AG10803 (cell line): ENCODE results near the gene TMEM125.
A peak's percentile ranks its signal among the peaks of the same experiment; 100 is the strongest.

ENCODE experiments used
- DNase-seq: peaks from one replicate; pipeline ENCODE4 v3.0.0; 2010; ENCODE audit warnings: low read depth
- H3K4me3 ChIP-seq: 2 replicates; pipeline ENCODE4 v1.5.1; 2011; ENCODE audit warnings: mild to moderate bottlenecking, low read length, control low read depth
- TF ChIP-seq, protein P1 (sequence below): conservative IDR thresholded peaks from 2 replicates; pipeline ENCODE4 v1.5.1; 2011; ENCODE audit warnings: mild to moderate bottlenecking, low read length, control low read depth, inconsistent platforms

TMEM125 gene

DNA sequence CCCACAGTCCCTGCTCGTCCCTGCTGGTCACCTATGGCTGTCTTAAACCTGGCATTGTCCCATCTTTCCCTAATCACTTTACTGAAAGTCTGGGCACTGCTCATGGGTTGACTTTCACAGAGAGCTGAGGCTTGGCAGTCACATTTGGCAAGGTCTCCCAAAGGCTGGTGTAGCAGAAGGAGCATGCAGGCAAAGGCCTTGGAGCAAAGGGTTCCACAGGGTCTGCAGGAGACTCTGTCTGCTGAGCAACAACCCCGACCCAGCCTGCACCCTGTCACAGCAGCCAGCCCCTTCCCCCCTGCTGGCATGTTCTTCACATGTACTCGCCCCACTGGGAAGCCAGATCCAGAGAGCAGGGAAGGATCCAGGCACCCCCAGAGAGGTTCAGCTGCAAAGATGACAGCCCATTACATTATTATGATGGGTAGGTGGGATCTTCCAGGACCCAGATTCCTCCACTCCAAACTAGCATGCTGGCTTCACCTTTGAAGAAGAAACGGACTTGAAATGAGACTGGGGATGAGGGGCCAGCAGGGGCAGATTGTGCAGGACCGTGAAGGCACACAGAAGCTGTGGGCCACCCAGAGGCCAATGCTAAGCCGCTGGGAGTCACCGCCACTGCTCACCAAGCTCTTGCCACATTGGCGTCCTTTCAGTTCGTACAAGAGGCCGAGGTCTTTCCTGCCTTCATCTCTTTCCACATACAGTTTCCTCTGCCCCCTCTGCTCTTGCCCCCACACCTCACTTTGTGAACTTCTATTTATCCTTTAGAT is 14.2 kb upstream of the TMEM125 start:
- H3K4me3 ChIP-seq, result no peak overlapping the region
- TF ChIP-seq, protein P1, sequence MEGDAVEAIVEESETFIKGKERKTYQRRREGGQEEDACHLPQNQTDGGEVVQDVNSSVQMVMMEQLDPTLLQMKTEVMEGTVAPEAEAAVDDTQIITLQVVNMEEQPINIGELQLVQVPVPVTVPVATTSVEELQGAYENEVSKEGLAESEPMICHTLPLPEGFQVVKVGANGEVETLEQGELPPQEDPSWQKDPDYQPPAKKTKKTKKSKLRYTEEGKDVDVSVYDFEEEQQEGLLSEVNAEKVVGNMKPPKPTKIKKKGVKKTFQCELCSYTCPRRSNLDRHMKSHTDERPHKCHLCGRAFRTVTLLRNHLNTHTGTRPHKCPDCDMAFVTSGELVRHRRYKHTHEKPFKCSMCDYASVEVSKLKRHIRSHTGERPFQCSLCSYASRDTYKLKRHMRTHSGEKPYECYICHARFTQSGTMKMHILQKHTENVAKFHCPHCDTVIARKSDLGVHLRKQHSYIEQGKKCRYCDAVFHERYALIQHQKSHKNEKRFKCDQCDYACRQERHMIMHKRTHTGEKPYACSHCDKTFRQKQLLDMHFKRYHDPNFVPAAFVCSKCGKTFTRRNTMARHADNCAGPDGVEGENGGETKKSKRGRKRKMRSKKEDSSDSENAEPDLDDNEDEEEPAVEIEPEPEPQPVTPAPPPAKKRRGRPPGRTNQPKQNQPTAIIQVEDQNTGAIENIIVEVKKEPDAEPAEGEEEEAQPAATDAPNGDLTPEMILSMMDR, result no peak
- no peak for DNase-seq

DNA sequence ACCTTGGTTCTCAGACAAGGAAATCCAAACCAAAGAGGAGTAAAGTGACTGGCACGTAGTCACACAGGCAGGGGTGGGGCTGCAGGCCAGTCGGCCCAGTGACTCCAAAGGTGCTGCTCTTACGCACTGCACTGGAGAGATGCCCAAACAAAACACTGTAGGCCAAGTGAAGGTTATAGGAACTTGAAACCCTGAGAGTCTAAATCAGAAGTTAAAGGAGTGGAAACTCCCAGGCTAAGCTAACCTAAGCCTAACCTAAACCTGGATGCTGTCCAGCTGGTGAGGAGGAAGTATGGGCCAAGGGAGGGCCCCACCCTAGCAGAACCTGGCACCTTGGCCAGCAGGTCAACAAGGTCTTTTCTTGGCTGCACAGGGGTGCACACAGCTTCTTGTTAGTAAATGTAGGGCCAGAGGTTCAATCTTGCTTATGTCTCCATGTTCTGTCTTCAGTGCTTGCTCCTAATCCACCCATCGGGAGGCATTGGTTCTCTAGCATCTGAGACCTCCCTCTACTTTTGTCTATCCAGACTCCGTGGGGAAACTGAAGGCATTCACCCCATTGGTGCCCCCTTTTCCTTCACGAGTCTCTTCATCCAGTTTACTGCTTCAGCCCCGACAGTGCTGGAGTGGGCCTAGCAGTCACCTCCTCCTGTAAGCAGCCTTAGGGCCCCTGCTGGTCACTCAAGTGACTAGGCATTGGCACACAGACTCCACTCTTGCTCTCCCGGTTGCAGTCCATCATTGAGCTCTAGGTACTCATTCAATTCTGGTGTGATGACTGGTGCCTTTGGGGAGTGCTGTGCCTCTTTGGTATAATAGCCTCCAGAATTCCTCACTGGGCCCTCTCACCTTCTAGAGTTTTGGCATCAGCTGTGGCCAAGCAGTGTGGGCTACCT is 12.9 kb upstream of the TMEM125 start:
- no peak overlapping the region for H3K4me3 ChIP-seq
- TF ChIP-seq, protein P1, result no peak
- no peak for DNase-seq

DNA sequence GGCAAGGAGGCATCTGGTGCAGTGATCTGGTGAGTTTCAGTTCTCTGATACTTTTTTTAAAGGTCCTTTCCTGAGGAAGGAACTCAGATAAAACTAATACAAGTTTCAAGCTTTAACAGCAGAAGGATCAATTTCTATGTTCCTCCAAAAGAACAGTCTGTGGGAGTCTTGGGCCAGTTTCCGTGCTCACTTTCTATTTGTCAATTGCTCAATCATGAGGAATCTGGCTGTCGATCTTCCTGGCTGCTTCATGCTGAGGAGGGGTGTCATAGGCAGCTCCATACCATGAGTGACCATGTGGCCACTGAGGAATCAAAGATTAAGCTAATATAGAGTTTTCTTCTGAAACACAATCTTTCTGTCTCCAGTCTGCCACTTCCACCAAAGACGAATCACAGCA is 11.4 kb upstream of the TMEM125 start:
- TF ChIP-seq, protein P1, result no peak
- H3K4me3 ChIP-seq, result no peak overlapping the region
- no peak for DNase-seq

DNA sequence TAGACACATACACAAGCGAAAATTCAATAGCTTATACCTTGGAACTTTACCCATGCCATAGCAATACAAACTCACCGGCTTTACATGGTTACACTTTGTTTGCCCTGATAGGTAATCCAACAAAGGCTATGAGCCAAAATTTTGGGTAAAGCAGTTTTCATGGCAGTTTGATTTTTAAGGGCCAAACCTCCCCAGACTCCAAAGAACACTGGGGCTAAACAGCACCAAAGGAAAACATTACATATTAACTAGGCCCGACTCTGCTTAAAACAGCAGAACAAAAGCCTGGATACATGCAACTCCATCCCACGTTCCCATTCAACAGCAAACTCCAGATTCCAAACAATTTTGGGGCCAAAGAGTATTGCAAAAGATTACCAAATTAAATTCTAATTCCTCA is 4.4 kb upstream of the TMEM125 start:
- DNase-seq, result no peak
- TF ChIP-seq, protein P1, result no peak
- no peak overlapping the region for H3K4me3 ChIP-seq

DNA sequence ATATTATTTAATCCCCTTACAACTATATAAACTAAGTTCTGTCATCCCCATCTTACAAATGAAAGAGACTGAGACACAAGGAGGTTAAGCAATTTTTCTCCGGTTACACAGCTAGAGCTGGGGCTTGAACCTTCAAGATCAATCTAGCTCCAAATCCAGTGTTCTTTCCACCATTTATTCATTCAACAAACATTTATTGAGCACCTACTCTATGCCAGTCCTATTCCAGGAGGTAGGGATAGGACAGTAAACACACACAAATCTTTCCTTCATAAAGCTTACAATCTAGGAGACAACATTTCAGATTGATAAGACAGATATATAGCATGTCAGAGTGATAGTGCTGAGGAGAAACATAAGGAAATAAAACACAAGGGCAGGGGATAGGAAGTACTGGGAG is 2.9 kb upstream of the TMEM125 start:
- H3K4me3 ChIP-seq, result no peak overlapping the region
- no peak for DNase-seq
- TF ChIP-seq, protein P1, result no peak

DNA sequence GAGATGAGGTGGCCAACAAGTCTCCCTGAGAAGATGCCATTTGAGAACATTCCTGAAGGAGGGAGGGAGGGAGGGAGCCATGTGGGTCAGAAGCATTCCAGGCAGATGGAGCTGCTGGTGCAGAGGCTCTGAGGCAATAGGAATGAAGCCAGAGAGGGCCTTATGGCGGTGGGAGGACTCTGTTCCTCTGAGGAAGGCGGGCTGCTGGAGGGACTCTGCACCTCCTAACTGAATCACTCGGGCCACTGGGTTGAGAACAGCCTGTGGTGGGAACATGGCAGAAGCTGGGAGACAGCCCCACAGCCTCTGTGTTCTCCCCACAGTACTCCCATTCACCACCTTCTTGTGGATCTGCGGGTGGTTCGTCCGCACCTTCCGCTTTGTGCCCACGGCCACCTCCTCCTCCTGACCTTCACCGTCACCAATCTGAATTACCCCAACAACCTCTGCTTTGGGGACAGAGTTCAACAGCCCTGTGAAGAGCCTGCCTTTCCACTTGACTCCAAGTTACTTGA is 2.4 kb upstream of the TMEM125 start:
- DNase-seq, result peak; percentile 85
- TF ChIP-seq, protein P1, result no peak

More for the DNA sequence above, 2.4 kb upstream of the TMEM125 start:
- H3K4me3 ChIP-seq, result no peak overlapping the region
